ENCODE measurements around the gene ABCA1. TPM values are rescaled to one million over a fixed set of nuclear protein-coding genes. Genes with fewer than 3 reads are reported as not detected.

ABCA1 gene
- total RNA-seq, 6 experiments from 2014 or later: 45.8 to 107 (median 61.4) TPM

GRCh38 chr9:104788251-104788650, 139.7 kb downstream of the ABCA1 start:
- WGBS (ENCODE audit: insufficient coverage, low coverage, low lambda C conversion rate, missing lambda C conversion rate): 25% methylated on average over 2 of the region's 3 CpGs
- peaks cover 6 to 100% (median 66%) of the 10 kb centered on the region in 4 donors for H3K36me3 ChIP-seq
- H3K27me3 ChIP-seq: no peaks in the 10 kb centered on the region
- ATAC-seq: peak; percentile 11 to 57 (median 36)
- no peaks in the 10 kb centered on the region for H3K9me3 ChIP-seq
- intact Hi-C loops (cut with DNase I): no loop called here
- DNase-seq: no peak
- H3K4me3 ChIP-seq: no peak overlapping the region
- no peak overlapping the region for H3K27ac ChIP-seq
- TF ChIP-seq CTCF (IDR thresholded peaks at IDR 0.05) (no peak), POLR2A (IDR thresholded peaks at IDR 0.05) (no peak)
- H3K4me1 ChIP-seq: no peaks in the 10 kb centered on the region

- Histone ChIP-seq H3K4me3 (no peak overlapping the region), H3K27ac (no peak overlapping the region), H3K27me3 (no peaks in the 10 kb centered on the region), H3K36me3 (peaks cover 6 to 100% (median 67%) of the 10 kb centered on the region in 4 donors), H3K4me1 (no peaks in the 10 kb centered on the region), H3K9me3 (no peaks in the 10 kb centered on the region)
- DNase-seq (no peak), ATAC-seq (peak in 2 of 4 donors; percentile 9 to 32)
- TF ChIP-seq POLR2A (IDR thresholded peaks at IDR 0.05): no peak
- no peak for TF ChIP-seq CTCF (IDR thresholded peaks at IDR 0.05)
- WGBS (ENCODE audit: insufficient coverage, low coverage, low lambda C conversion rate, missing lambda C conversion rate): 44% methylated on average over 6 of the region's 7 CpGs
- intact Hi-C loops (cut with DNase I): no loop called here
Observed at GRCh38 chr9:104787306-104788015, 140.5 kb downstream of the ABCA1 start.

GRCh38 chr9:104786293-104786692, 141.7 kb downstream of the ABCA1 start:
- Histone ChIP-seq H3K36me3 (peaks cover 6 to 90% (median 61%) of the 10 kb centered on the region in 4 donors), H3K4me3 (no peak overlapping the region), H3K4me1 (no peaks in the 10 kb centered on the region), H3K27me3 (no peaks in the 10 kb centered on the region), H3K9me3 (no peaks in the 10 kb centered on the region), H3K27ac (no peak overlapping the region)
- intact Hi-C loops (cut with DNase I): no loop called here
- DNase-seq (no peak), ATAC-seq (no peak)
- 100% methylated on average over 1 of the region's 1 CpG for WGBS (ENCODE audit: insufficient coverage, low coverage, low lambda C conversion rate, missing lambda C conversion rate)
- TF ChIP-seq CTCF (IDR thresholded peaks at IDR 0.05) (no peak), POLR2A (IDR thresholded peaks at IDR 0.05) (no peak)

- Histone ChIP-seq H3K27me3 (no peaks in the 10 kb centered on the region), H3K27ac (no peak overlapping the region), H3K4me3 (no peak overlapping the region), H3K9me3 (no peaks in the 10 kb centered on the region), H3K4me1 (no peaks in the 10 kb centered on the region), H3K36me3 (peaks cover 0 to 68% (median 48%) of the 10 kb centered on the region in 4 donors)
- intact Hi-C loops (cut with DNase I): no loop called here
- TF ChIP-seq POLR2A (IDR thresholded peaks at IDR 0.05) (no peak), CTCF (IDR thresholded peaks at IDR 0.05) (no peak)
- 50% methylated on average over 2 of the region's 2 CpGs for WGBS (ENCODE audit: insufficient coverage, low coverage, low lambda C conversion rate, missing lambda C conversion rate)
- ATAC-seq (peak in 2 of 4 donors; percentile 3 to 23), DNase-seq (no peak)
Observed at GRCh38 chr9:104784098-104784497, 143.9 kb downstream of the ABCA1 start.

Measured in right lobe of liver (tissue), 6 donors.